Measurements from ENCODE around the gene OR2S2.

Gene OR2S2

DNA sequence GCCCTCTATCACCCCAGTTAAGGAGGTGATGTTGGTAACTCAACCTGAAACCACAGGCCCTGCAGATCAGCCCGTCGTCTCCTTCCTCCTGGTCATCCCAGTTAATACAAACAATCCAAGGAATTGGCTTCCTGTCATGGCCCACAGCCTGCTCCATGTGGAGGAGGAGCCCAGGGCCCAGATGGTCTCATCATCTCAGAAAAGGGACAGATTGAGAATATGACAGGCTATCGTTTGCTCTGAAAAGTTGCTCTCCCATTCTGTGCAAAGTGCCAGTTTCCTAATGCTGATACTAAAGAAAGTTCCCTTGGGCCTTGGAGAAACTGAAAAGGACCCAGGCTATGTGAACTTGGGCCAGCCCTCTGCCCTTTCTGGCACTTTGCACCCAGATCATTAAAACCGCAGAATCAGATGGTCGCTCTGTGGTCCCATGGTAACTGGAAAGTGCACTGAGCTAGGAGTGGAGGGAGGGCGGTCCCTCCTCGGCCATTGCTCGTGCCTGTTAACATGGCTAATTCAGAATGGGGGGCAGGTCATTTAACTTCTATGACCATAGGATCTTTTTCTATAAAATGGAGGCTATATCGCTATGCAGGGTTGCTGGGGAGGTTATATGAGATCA lies 49.3 kb downstream of the OR2S2 start:
- DNase-seq = no peak

DNA sequence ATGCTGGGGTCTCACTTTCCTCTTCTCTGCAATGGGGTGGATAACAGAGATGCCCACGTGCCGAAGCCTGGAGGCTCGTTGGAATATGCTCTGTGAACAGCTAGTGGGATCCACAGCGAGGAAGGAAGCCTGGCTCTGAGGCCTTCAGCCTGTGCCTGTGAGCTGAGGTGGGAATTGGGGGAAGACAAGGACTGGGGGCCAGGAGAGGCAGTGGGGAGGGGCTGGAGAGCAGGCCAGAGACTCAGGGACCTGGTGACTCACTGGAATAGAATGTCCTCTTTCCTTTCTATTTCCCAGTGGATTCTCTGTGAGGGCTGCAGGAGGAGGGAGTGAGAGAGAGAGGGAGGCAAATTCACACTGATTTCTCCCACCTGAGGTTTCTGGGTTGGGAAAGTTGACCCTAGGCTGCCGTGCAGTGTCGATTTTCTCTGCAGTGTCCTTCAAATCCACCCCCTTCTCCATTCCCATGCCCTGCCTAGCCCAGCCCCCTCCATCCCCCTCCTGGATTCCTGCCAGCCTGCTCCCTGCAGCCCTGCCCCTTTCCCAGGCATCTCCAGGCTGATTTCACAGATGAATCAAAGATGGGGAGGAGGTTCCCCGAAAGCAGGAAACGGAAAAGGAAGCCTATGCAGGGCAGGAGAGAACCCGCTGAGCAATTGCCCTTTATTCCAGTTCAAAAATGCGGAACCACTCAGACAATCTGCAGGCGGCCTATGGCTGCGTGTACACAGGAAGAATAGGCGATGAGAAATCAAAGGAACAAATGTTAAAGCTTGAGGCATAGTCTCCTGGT lies 50.0 kb downstream of the OR2S2 start:
- peak; percentile 21 for DNase-seq

All from NCI-H2029 treated with DMSO at 0.1 percent for 48 hours (cell line).